Neural cell (in vitro differentiated cells): ENCODE data around the gene PLXNA4.

ENCODE experiments used
- EP300 ChIP-seq: fragments of 450-650 bp; conservative IDR thresholded peaks from 2 replicates; pipeline ENCODE4 v1.6.1; 2014; ENCODE audit warnings: antibody characterized with exemption, mild to moderate bottlenecking, moderate library complexity; ENCODE audit not compliant: poor library complexity, severe bottlenecking
- EZH2 ChIP-seq: fragments of 200-600, 300-800 bp; shearing (Covaris generic), sonication (generic); IDR thresholded peaks from 2 replicates; pipeline ENCODE4 v1.6.1; 2014; ENCODE audit warnings: antibody characterized with exemption, low read length, borderline replicate concordance, mild to moderate bottlenecking; ENCODE audit not compliant: insufficient read depth, poor library complexity, severe bottlenecking
- MXI1 ChIP-seq: fragments of 450-650 bp; conservative IDR thresholded peaks from 2 replicates; pipeline ENCODE4 v1.6.1; 2014; ENCODE audit warnings: antibody characterized with exemption, mild to moderate bottlenecking; ENCODE audit not compliant: poor library complexity, severe bottlenecking
- POLR2AphosphoS5 ChIP-seq: IDR thresholded peaks from 2 replicates; pipeline ENCODE4 v1.6.1; 2012
- RAD21 ChIP-seq: fragments of 450-650 bp; conservative IDR thresholded peaks from 2 replicates; pipeline ENCODE4 v1.6.1; 2014; ENCODE audit warnings: antibody characterized with exemption, mild to moderate bottlenecking, moderate library complexity
- REST ChIP-seq: IDR thresholded peaks from 2 replicates; pipeline ENCODE4 v1.6.1; 2012; ENCODE audit warnings: borderline replicate concordance
- SMC3 ChIP-seq: fragments of 450-650 bp; conservative IDR thresholded peaks from 2 replicates; pipeline ENCODE4 v1.6.1; 2014; ENCODE audit warnings: antibody characterized with exemption, mild to moderate bottlenecking, moderate library complexity; ENCODE audit not compliant: poor library complexity
- TAF1 ChIP-seq: IDR thresholded peaks from 2 replicates; pipeline ENCODE4 v1.6.1; 2012; ENCODE audit warnings: low read depth
- TF ChIP-seq, protein P1 (sequence below): fragments of 450-650 bp; IDR thresholded peaks from 2 replicates; pipeline ENCODE4 v1.5.1; 2014; ENCODE audit warnings: antibody characterized with exemption, mild to moderate bottlenecking, moderate library complexity; ENCODE audit not compliant: poor library complexity, severe bottlenecking

GRCh38 chr7:132239422-132239994 lies 336.8 kb downstream of the PLXNA4 start:
- TF ChIP-seq, protein P1, sequence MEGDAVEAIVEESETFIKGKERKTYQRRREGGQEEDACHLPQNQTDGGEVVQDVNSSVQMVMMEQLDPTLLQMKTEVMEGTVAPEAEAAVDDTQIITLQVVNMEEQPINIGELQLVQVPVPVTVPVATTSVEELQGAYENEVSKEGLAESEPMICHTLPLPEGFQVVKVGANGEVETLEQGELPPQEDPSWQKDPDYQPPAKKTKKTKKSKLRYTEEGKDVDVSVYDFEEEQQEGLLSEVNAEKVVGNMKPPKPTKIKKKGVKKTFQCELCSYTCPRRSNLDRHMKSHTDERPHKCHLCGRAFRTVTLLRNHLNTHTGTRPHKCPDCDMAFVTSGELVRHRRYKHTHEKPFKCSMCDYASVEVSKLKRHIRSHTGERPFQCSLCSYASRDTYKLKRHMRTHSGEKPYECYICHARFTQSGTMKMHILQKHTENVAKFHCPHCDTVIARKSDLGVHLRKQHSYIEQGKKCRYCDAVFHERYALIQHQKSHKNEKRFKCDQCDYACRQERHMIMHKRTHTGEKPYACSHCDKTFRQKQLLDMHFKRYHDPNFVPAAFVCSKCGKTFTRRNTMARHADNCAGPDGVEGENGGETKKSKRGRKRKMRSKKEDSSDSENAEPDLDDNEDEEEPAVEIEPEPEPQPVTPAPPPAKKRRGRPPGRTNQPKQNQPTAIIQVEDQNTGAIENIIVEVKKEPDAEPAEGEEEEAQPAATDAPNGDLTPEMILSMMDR, result no peak
- TF ChIP-seq EP300 (no peak), POLR2AphosphoS5 (no peak), RAD21 (no peak), EZH2 (no peak), REST (no peak), MXI1 (no peak), TAF1 (no peak), SMC3 (no peak)
